ENCODE measurements around the gene NFYB.
"Not testable (repeated sequence)": the region's sequence is repeated elsewhere in the genome, so short reads cannot be mapped to it uniquely, and the experiment has no call there.

Gene NFYB

DNA sequence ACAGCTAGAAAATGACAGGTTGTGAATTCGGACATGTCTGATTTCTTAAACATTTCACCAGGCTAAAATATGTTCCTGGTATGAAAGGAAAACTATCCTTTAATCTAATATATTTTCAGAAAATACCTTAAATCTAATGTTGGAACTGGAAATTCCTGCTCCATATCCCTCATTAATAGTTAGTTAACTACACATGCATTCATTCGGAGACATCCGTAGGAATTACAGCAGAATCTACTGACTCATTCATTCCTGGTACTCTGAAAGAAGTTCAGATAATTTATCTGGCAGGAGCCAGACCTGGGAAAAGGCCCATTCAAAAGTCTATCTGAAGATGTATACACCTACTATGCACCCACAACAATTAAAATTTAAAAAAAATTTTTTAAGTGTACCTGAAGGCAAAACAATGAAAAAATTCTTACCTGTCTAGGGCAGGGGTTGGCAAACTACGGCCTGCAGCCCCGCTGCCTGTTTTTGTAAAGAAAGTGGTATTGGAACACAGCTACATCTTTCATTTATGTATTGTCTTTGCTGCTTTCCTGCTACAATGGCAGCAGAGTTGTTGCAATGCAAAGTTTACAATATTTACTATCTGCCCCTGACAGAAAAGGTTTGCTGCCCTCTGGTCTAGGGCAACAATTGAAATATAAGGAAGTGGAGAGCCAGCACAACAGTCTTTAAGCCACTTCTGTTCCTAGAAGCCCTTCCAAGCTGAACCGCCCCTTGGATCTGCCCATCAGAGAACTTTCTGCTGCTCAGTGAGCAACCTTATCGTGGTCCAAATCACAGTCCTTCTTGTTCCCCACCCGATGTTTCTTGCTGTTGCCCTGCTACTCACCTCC is 17.9 kb upstream of the NFYB start:
- DNase-seq, result no peak

DNA sequence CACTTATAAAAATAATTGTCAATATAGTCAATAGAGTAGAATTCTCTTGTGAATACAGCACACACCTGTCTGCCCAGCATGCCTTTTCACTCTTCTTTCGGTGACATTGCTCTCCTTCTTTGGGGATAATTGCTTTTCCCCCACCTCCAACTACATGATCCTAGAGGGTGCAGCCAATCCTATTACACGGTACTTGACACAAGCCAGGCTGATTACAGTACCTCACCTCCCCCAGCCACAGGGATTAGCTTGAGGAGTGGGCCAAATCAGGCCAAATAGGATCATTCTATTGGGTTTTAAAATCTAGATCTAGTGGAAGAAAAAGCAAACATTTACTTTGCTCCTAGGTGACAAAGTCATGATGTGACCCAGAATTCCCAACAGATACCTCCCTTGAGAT is 16.8 kb upstream of the NFYB start:
- peak; percentile 77 for DNase-seq

DNA sequence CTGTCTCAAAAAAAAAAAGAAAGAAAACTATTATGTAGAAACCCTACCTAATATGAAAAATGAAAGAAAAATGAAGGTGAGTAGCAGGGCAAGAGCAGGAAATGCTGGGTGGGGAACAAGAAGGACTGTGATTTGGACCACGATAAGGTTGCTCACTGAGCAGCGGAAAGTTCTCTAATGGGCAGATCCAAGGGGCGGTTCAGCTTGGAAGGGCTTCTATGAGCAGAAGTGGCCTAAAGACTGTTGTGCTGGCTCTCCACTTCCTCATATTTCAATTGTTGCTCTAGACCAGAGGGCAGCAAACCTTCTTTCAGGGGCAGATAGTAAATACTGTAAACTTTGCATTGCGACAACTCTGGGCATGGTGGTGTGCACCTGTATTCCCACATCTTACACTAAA is 16.3 kb upstream of the NFYB start:
- DNase-seq, result no peak

DNA sequence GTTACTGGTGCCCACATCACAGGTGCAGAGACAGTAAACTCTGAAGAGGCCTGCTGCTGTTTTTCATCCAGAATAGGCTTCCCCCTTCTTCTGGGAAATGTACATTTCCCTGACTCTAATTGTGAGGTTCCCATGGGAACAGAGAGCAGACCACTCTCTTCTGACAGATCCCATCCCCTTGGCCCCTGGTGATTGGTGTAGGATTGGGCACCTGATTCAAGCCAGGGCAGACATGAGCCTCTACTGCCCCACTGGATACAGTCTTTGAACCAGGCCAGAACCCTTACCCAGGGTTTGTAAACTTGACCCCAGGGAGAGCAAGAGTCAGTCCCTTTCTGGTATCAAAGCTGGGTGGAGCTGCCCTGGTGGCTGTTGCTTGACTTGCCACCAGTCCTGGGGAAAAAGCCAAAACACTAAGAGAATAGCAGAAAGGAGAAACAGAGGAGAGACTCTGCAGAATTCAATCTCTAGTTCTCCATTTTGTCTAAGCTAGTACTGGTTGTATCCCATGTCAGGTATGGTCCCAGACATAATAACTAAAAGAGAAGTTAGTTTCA is 14.8 kb upstream of the NFYB start:
- no peak for DNase-seq

DNA sequence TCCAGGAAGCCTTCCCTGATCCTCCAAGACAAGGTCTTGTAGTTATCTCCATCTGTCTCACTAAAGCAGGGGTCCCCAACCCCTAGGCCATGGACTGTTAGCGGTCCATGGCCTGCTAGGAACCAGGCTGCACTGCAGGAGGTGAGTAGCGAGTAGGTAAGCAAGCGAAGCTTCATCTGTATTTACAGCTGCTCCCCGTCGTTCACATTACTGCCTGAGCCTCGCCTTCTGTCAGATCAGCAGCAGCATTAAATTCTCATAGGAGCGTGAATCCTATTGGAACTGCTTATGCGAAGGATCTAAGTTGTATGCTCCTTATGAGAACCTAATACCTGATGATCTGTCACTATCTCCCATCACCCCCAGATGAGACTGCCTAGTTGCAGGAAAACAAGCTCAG is 12.4 kb upstream of the NFYB start:
- DNase-seq, result no peak

DNA sequence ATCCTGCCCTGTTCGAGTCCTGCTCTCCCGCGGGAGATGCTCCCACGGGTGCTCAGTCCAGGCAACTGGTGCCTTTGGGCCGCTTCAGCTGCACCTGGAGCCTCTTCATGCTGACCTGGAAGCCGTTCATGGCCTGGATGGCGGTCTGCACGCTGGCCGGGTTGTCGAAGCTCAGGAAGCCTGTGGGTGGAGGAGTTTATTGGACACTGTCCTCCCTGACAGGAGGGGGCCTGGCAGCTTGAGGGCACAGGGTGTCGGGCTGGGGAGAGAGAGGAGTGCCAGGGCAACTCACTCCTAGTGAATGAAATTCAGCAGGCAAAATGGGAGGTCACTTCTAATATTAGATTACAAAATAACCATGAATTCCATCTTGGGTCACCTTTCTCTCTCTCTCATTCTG is 9.3 kb upstream of the NFYB start:
- no peak for DNase-seq

DNA sequence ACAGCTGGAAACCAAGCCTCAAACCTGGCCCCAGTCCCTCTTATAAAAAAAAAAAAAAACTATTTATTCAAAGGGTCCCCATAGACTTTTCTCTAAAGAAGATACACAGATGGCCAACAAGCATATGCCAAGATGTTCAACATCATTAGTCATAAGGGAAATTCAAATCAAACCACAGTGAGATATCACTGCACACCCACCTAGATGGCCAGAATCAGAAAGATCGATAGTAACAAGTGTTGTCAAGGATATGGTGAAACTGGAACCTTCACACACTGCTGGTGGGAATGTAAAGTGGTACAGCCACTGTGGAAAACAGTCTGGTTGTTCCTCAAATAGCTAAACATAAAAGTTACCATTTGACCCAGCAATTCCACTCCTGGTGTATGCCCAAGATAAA is 5.9 kb upstream of the NFYB start:
- no peak for DNase-seq

DNA sequence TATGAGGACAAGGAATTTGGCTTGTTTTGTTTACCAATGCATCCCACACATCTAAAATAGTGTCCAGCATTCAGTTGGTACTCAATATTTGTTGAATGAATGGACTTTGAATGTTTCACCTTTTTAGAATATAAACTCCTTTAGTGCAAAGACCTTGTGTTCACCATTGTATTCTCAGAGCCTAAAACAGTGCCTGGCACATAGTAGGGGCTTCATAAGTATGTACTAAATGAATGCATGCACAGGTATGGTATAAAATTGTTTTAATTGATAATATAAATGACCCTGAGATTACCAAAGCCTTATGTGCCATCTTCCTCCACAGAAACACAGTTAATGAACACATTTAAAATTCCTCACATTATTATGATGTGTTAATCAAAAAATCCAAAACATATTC is 5.0 kb upstream of the NFYB start:
- no peak for DNase-seq

DNA sequence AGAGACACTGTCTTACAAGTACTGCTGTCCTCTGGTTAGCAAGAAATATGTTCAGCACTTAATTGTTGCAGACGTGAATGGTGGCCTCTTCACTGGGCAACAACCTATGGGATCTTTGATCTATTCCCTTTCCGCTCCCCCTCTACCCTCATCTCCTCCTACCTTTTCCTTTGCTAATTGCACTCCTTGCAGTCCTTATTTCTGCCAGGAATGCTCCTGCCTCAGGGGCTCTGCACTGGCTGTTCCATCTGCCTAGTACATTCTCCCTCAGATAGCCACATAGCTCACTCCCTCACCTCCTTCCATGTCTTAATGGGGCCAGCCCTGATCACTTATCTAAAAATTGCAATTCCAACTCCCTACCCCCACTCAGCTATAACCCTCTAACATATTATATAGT is 4.5 kb upstream of the NFYB start:
- no peak for DNase-seq

DNA sequence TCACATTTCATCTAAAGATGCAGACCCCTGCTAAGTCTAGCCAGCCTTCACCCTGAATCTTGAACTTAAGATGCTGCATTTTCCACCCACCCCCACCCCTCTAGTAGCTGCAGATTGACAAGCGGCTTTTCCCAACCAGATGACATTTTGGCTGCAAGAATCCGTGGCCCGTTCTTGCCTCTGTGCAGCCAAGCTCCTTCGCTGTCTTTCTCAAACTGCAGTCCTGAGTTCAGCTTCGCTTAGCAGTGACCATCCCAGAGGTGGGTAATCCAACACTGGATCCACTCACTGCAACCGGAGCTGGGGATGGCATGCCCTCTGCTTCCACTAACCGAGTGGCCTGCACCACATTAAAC is 765 bp upstream of the NFYB start:
- no peak for DNase-seq

DNA sequence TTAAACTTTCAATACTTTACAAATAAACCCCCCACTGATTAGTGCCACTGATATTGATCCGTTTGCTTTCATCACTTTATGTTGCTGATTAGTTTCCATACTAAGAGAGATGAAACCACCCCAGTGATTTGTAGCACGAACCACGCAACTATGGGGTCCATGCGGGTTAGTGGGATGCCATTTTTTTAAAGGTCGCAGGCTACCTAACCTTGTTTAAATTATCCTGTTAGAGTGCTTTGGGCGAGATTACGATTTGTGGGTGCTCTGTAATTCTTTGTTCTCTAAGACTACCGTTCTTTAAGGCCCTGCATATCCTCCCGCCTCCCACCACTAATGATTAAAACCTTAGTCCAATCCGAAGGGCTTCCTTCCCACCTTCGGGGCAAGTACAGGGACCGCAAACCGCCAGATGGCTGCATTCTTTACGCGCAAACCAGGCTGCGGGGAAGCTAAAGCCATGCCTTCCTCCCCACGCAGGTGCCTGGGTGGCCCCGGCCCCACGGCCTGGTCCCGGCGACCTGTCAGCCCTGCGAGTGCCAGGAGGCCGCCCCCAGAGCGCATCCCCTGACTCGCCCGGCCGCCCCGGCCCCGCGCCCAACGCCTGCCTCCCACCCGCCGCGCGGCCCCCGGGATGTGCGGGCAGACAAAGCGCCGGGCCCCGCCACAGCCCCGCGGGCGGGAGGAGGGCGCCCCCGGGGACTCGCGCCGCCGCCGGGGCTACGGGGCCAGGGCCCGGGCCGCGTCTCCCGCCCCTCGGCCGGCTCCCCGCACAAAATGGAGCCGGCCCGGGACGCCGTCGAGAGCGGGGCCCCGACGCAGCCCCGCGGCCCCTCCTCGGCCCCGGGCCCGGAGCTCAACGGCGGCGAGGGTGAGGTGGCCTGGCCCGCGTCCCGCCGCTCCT is 759 bp downstream of the NFYB start:
- peak; percentile 16 for DNase-seq

DNA sequence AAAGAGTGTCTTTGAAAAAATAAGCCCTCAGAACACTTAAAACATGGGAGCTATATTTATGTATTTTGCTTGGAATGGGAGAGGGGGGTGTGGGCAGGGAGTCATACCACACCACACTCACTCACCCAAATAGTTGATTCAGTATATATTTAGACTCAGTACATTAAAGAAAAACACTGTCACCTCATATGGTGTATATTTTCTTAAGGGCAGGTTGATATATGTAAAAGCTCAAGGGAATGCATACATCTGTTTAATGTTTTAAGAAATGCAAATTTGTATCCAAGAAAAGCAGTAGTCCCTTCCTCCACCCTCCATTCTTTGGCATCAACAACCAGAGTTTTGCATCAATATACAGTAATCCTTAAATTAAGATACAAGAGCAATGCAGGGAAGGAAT is 1.4 kb downstream of the NFYB start:
- DNase-seq, result no peak

DNA sequence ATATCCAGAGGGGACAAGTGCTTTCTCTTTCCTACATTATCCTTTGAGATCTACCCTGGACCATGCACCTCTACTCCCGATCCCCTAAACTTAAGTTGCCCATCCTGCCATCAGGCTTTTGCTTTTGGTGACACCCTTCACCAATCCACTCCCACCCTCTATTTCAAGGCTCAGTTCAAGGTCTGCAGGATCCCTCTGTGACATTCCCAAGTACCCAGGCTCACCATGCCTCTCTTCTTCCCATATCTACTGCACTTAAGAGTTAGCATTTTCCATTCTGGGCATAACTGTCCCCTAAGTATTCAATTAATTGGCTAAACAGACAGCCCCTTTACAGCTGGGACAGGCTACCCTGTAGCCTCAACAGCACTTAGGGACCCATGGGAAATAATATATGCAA is 3.1 kb downstream of the NFYB start:
- no peak for DNase-seq

DNA sequence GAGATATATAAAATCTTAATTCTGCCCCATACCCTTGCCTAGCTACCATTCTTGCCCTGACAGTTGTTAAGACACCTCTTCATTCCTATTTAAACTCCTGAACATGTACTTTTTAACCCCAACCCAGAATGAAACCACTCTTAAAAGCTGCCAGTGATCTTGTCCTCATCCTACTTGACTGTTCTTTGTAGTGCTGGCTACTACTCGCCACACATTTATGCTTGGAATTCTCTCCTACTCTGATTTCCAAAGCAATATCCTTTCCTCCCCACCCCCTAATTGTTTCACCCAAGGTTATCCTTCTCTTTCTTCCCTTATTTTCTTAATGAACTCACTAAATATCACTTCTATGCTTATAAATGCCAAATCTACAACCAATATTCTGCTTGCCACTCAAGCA is 4.1 kb downstream of the NFYB start:
- DNase-seq, result no peak

DNA sequence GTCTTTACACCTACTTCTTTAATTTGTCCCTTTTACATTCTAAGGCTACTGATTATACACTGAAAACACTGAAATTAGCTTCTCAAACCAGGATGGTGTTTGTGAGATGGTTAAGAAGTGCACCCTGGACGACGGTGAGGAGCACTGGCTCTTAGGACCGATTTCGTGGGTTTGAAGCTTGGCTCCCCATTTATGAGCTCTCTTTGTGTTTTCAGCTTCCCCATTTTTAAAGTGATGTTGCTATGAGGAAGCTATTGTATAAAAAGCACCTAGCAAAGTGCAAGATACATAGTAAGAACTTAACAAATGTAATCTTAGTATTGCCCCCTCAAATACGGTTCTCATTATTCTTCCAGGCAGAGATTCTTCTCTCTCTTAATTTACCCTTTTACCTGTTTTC is 4.7 kb downstream of the NFYB start:
- no peak for DNase-seq

DNA sequence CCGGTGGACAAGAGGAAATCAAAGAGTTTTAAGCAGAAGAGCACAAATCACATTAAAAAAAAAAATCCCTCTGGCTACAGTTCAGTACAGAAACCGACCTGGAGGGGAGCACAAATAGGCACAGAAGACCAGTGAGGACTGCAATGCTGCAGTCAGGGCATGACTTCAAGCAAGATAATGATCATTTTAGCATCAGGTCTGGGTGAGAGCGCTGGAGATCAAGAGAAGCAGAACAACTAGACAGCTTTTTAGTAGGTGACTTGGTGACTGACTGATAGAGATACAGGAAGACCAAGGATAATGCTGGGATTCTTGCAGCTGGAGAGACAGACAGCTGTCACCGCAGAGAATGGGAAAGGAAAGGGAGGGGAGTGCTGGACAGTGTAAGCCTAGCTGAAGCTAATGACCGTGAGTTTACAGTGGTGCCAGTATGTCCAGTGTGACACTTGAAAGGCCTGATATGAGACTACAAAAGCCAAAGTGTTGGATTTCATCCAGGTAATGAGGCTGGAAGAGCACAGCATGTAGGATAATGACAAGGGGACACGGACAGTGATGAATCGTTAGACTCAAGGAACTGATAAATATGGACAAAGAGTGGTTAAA is 5.6 kb downstream of the NFYB start:
- DNase-seq, result peak; percentile 80

DNA sequence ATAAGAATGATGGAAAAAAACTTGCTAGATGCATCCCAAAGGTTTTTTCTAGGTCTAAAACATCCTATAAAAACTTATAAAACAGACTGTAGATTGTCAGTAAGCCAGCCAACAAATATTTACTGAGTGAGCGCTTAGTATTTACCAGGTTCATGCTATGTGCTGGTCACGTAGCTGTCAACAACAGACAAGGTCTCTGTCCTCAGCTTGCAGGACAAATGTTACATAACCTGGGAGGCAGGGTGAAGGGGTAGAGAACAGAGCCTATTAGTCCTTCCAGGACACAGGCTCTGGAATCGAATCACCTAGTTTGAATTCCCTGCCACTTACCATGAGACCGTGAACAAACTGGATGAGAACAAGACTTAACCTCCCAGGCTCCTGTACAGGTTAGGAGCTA is 6.4 kb downstream of the NFYB start:
- no peak for DNase-seq

DNA sequence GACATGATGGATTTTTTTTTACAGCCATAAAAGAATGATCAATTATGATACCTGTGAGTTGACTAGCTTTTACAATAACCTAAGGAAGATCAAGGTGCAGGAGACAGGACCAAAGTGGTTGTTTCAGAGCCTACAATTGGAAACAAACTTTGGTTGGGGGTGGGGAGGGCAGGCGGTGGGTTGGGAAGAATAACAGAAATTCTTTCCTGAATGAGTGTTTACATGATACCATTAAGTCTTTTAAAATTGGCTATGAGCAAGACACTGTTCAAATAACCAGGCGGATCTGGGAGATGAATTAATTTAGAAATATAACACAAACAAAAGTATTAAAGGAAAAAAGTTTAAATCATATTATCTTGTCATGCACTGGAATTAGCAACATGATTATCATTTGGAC is 7.2 kb downstream of the NFYB start:
- no peak for DNase-seq

DNA sequence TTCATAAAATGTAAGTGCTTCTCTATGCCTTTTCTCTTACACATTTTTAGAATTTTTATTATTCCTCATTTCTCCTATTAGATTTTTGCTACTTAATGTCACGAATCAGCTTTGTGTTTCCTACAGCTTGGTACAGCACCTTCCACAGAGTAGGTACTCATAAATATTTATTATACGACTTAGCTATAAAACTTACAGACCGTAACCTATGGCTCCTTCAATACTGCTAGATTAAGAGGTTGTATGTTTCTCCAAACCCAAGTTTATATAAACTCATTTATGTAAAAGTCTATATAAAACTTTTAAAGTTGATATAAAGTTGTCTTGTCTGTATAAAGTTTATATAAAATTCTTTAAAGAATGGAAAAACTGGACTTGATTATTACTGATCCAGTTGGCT is 11.5 kb downstream of the NFYB start:
- no peak for DNase-seq

DNA sequence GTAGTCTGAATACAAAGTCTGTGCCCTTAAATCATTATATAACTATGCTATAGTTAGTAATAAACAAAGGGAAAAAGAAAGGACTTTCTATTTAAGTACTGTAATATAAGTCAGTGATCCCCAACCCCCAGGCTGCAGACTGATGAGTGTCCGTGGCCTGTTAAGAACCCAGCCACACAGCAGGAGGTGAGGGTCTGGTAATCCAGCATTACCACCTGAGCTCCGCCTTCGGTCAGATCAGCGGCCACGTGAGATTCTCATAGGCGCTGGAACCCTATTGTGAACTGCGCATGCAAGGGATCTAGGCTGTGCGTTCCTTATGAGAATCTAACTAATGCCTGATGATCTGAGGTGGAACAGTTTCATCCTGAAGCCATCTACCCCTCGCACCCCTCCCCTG is 15.7 kb downstream of the NFYB start:
- no peak for DNase-seq

DNA sequence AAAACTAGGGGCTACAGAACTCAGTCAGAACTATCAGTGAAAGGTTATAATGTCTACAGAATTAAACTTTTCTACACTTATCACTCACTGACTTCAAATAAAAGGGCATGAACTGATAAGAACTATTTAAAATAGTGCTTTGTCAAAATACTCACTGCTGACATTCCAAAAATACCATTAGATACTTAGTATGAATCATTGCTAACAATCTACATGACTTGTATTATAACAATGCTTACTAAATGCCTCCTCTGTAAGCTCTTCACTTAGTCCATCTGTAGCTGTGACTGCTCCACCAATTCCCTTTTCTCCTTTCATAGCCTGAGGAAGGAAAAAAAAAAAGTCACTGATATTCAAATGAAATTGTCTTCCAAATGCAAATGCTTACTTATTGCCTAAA is 17.0 kb downstream of the NFYB start:
- DNase-seq, result no peak

DNA sequence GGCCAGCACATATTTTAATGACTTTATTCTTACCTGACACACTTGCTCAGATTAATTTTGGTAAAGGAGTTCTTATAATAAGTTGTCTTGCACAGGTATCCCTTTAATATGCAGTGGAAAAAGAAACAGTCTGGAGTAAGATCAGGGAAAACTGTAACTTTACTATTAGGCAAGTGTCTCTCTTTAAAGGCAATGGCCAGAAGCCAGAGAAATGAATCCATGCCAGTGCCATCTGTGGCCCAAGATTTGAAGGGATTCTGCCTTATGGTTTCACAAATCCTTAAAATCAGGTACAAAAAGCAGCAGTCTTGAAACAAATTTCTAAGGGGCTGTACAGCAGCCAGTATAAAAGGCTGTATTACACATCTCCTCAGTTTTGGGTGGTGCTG is 22.4 kb downstream of the NFYB start:
- no peak for DNase-seq

DNA sequence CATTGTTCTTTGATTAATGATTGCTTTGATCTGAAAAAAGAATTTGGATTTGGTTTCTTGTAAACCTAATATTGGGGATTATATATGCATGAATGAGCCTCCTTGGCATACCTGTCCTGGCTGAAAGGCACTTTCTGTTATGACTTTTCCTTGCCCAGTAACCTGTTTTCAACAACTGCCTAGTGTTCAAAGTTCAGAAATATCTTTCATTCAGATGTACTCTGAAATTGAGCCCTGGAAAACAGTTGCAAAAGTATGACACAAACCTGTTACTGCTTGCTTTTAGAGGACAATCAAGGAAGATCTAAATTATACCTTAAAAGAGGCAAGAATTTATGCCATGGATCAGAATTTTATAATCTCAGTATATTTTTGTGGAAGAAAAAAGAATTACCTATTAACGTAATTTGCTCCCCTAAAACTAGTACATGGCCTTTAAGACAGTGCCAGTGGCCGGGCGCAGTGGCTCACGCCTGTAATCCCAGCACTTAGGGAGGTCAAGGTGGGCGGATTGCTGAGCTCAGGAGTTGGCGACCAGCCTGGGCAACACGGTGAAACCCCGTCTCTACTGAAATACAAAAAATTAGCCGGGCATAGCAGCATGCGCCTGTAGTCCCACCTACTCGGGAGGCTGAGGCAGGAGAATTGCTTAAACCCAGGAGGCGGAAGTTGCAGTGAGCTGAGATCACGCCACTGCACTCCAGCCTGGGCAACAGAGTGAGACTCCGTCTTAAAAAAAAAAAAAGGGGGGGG is 23.0 kb downstream of the NFYB start:
- DNase-seq, result not testable (repeated sequence)
